Small intestine (tissue), 7 donors: ENCODE measurements around the gene KIAA0319L. TPM values are rescaled to one million over a fixed set of nuclear protein-coding genes. Genes with fewer than 3 reads are reported as not detected.
"Not testable (repeated sequence)": the region's sequence is repeated elsewhere in the genome, so short reads cannot be mapped to it uniquely, and the experiment has no call there.

Experiments
- DNase-seq, 2 donors: peaks; one replicate each; pipeline versions ENCODE4 v3.0.0 to v3.0.0-alpha.2; 2013
- FAIRE-seq: peaks from 2 replicates; lab custom pipeline; 2012; peaks lifted over from hg19 to GRCh38; lab: Jason Lieb, UNC
- H3K27ac ChIP-seq, 3 donors: one replicate each; pipeline ENCODE4 v1.5.1; 2013; ENCODE audit warnings: low read length in 2 of 3, mild to moderate bottlenecking in 2 of 3, control low read depth in 1 of 3, inconsistent platforms in 1 of 3, low read depth in 1 of 3, moderate library complexity in 1 of 3
- H3K27me3 ChIP-seq, 3 donors: one replicate each; pipeline ENCODE4 v1.6.1; 2013; ENCODE audit warnings: low read length in 3 of 3, inconsistent platforms in 1 of 3; ENCODE audit not compliant: control insufficient read depth in 3 of 3, insufficient read depth in 3 of 3
- H3K36me3 ChIP-seq, 3 donors: one replicate each; pipeline ENCODE4 v1.6.1; 2013; ENCODE audit warnings: low read length in 3 of 3, inconsistent platforms in 1 of 3, low read depth in 1 of 3, mild to moderate bottlenecking in 1 of 3, moderate library complexity in 1 of 3; ENCODE audit not compliant: control insufficient read depth in 3 of 3, insufficient read depth in 2 of 3
- H3K4me1 ChIP-seq, 3 donors: one replicate each; pipeline ENCODE4 v1.6.1; 2013; ENCODE audit warnings: low read length in 2 of 3, inconsistent platforms in 1 of 3, low read depth in 1 of 3, mild to moderate bottlenecking in 1 of 3, moderate library complexity in 1 of 3; ENCODE audit not compliant: control insufficient read depth in 3 of 3, insufficient read depth in 2 of 3
- H3K4me3 ChIP-seq, 3 donors: one replicate each; pipeline ENCODE4 v1.5.1; 2013; ENCODE audit warnings: low read length in 3 of 3, control low read depth in 1 of 3, inconsistent platforms in 1 of 3, low read depth in 1 of 3, mild to moderate bottlenecking in 1 of 3, moderate library complexity in 1 of 3
- H3K9me3 ChIP-seq, 2 donors: one replicate each; pipeline ENCODE4 v1.6.1; 2013; ENCODE audit warnings: low read depth in 1 of 2, low read length in 1 of 2; ENCODE audit not compliant: control insufficient read depth in 2 of 2, insufficient read depth in 1 of 2
- WGBS, 3 donors: extraction: QIAGEN DNeasy Blood & Tissue Kit; methylation state at CpG; one replicate each; pipeline ENCODE4 v1.1.7; 2013; 5-methylcytosine and 5-hydroxymethylcytosine counted together
- polyA plus RNA-seq, 4 donors: library from polyadenylated mRNA; stranded (reverse) in 3 of 4; unstranded in 1 of 4; fragments of 200-250 nt in 3 of 4; fragments of 120-200 nt in 1 of 4; gene quantifications; one replicate each; pipeline versions ENCODE4 v1.2.1 to v1.2.3, GENCODE V29; 2013
- donor health status: healthy with polysubstance abuse.
- donor health status: control.
- donor health status: control.
- donor health status: Bipolar disorder and iron deficiency.
- donor health status: healthy.

The KIAA0319L gene
- polyA plus RNA-seq, 4 donors: 14.1 to 66.4 (median 21.9) TPM

DNA sequence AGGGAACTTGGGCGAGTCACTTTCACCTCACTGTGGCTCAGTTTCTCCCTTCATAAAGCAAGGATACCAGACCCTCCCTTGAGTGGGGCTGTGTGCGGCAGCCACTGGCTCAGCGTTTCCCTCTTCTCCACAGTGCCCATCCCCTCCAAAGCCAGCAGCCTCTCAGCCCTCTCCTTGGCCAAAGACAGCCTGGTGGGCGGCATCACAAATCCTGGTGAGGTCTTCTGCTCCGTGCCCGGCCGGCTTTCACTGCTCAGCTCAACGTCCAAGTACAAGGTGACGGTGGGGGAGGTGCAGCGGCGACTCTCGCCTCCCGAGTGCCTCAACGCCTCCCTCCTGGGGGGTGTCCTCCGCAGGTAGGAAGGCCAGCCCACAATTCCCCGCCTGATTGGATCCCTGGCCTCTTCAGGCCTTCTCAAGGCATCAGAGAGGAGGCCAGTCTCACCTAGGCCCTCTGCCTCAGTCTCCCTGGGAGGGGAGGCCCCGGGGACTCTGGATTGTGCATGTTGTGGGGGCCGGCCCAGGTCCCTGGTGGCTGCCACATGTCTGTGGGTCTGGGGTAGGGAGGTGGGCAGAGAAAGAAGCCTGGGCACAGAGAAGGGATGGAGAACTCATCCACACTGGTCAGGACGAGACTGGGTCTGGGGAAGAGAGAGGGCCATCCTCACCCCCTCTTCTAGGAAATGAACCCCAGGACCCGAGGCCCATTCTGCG lies 31.2 kb upstream of the KIAA0319L start:
- Histone ChIP-seq H3K4me1 (peaks cover 0 to 8% (median 0%) of the 10 kb centered on the region in 3 donors), H3K4me3 (no peak overlapping the region), H3K27ac (no peak overlapping the region), H3K9me3 (no peaks in the 10 kb centered on the region), H3K27me3 (no peaks in the 10 kb centered on the region), H3K36me3 (peaks cover 0 to 10% (median 0%) of the 10 kb centered on the region in 3 donors)
- no peak for DNase-seq
- WGBS, 3 donors: 80 to 93% (median 91%) methylated on average over 21 of the region's 21 CpGs
- no peak for FAIRE-seq

DNA sequence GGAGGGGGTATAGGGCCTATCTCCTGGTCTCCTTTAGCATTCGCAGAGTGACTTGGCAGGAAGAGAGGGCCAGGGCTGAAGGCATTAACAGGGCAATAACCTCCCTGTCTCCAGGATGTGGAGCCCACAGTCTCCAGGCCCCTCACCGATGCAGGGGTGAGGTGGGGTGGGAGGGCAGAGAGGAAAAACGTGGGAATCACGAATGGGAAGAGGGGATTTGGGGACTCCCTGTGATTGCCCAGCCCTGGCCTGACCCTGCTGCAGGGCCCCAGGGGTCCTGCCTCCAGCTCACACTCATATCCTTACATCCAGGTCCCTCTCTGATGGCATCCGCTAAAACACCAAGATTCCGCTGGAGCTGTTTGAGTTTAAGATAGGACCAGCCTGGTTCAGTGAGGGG lies 30.5 kb upstream of the KIAA0319L start:
- Histone ChIP-seq H3K36me3 (peaks cover 0 to 10% (median 0%) of the 10 kb centered on the region in 3 donors), H3K4me1 (peaks cover 0 to 4% (median 0%) of the 10 kb centered on the region in 3 donors), H3K9me3 (no peaks in the 10 kb centered on the region), H3K27ac (no peak overlapping the region), H3K27me3 (no peaks in the 10 kb centered on the region), H3K4me3 (no peak overlapping the region)
- DNase-seq: no peak
- FAIRE-seq: no peak
- WGBS, 3 donors: 83 to 87% (median 84%) methylated on average over 6 of the region's 6 CpGs

DNA sequence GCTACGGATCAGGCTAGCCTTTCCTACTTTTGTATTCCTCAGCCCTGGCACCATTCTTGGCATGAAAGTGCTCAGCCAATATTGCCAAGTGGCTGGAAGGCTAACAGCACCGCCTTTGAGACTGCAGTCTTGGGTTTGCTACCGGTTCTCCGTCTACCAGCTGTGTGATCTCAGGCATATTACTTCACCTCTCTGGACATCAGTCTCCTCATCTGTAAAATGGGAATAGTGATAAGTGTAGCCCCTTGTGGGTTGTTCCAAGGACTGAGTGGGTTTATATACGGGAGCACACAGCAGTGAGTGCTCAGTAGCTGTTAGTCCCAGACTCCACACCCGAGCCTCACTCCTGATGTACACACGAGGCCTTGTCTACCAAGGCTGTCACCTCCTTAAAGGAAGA lies 29.6 kb upstream of the KIAA0319L start:
- no peaks in the 10 kb centered on the region for H3K27me3 ChIP-seq
- H3K36me3 ChIP-seq: peaks cover 0 to 10% (median 0%) of the 10 kb centered on the region in 3 donors
- H3K27ac ChIP-seq: no peak overlapping the region
- no peaks in the 10 kb centered on the region for H3K4me1 ChIP-seq
- WGBS, 3 donors: 90 to 91% (median 91%) methylated on average over 7 of the region's 7 CpGs
- no peaks in the 10 kb centered on the region for H3K9me3 ChIP-seq
- FAIRE-seq (no peak), DNase-seq (no peak)
- no peak overlapping the region for H3K4me3 ChIP-seq

DNA sequence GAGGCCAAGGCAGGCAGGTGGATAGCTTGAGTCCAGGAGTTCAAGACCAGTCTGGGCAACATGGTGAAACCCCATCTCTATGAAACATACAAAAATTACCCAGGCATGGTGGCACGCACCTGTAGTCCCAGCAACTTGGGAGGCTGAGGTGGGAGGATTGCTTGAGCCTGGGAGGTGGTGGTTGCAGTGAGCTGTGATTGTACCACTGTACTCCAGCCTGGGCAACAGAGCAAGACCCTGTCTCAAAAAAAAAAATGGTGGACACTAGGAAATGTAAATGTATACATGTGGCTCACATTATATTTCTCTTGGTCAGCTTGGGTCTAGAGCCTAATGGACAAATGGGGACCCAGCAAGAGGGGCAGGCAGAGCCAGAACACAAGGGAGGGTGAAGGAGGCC lies 28.6 kb upstream of the KIAA0319L start:
- DNase-seq, H3K27me3 ChIP-seq, H3K36me3 ChIP-seq, H3K9me3 ChIP-seq, FAIRE-seq, H3K4me3 ChIP-seq, H3K27ac ChIP-seq, H3K4me1 ChIP-seq: not testable (repeated sequence)
- WGBS, 3 donors: 91 to 98% (median 95%) methylated on average over 1 of the region's 1 CpG

DNA sequence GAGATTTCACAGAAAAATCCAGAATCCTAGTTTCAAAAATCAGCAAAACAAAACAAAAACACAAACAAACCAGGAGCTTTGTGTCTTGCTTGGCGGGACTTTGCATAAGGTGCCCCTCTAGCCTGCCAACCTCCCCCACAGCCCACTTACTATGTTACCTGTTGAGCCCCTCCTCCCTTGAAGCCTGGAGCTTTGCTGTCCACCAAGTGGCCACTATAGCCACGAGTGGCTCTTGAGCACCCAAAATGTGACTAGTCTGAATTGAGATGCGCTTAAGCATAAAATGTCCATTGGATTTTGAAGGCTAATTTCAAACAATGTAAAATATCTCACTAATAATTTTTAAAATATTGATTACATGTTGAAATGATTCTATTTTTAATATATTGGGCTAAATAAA lies 28.1 kb upstream of the KIAA0319L start:
- Histone ChIP-seq H3K4me3 (no peak overlapping the region), H3K27me3 (no peaks in the 10 kb centered on the region), H3K27ac (no peak overlapping the region), H3K9me3 (no peaks in the 10 kb centered on the region), H3K4me1 (no peaks in the 10 kb centered on the region), H3K36me3 (peaks cover 0 to 3% (median 0%) of the 10 kb centered on the region in 3 donors)
- 88 to 91% (median 91%) methylated on average over 3 of the region's 3 CpGs for WGBS, 3 donors
- FAIRE-seq: no peak
- DNase-seq: no peak

DNA sequence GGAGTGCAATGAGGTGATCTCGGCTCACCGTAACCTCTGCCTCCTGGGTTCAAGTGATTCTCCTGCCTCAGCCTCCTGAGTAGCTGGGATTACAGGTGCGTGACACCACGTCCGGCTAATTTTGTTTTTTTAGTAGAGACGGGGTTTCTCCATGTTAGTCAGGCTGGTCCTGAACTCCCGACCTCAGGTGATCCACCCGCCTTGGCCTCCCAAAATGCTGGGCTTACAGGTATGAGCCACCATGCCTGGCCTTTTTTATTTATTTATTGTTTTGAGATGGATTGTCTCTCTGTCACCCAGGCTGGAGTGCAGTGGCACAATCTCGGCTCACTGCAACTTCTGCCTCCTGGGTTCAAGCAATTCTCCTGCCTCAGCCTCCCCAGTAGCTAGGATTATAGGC lies 24.4 kb upstream of the KIAA0319L start:
- H3K4me3 ChIP-seq, H3K27ac ChIP-seq, DNase-seq, FAIRE-seq, H3K4me1 ChIP-seq, H3K36me3 ChIP-seq, H3K9me3 ChIP-seq: not testable (repeated sequence)
- H3K27me3 ChIP-seq: peaks cover 0 to 20% (median 0%) of the 10 kb centered on the region in 3 donors
- WGBS, 3 donors: 88 to 91% (median 89%) methylated on average over 9 of the region's 9 CpGs

DNA sequence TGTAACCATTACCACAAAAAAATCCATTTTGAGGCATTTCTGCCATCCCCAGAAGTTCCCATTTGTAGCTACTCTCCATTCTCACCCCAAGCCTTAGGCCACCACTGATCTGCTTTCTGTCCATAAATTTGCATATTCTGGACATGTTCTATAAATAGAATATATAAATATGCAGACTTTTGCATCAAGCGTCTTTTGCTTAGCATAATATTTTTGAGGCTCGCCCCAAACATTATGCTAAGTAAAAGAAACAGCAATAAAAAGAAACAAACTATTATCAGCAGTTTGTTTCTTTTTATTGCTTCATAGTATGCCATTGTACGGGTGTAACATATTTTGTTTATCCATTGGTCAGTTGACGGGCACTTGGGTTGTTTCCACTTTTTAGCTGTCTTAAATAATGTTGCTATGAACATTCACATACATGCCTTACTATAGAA lies 23.8 kb upstream of the KIAA0319L start:
- no peaks in the 10 kb centered on the region for H3K9me3 ChIP-seq
- H3K4me3 ChIP-seq: no peak overlapping the region
- WGBS, 3 donors: 59 to 64% (median 61%) methylated on average over 4 of the region's 4 CpGs
- H3K36me3 ChIP-seq: no peaks in the 10 kb centered on the region
- peaks cover 0 to 27% (median 0%) of the 10 kb centered on the region in 3 donors for H3K27me3 ChIP-seq
- H3K4me1 ChIP-seq: peaks cover 0 to 15% (median 2%) of the 10 kb centered on the region in 3 donors
- no peak overlapping the region for H3K27ac ChIP-seq
- DNase-seq: no peak
- FAIRE-seq: no peak

DNA sequence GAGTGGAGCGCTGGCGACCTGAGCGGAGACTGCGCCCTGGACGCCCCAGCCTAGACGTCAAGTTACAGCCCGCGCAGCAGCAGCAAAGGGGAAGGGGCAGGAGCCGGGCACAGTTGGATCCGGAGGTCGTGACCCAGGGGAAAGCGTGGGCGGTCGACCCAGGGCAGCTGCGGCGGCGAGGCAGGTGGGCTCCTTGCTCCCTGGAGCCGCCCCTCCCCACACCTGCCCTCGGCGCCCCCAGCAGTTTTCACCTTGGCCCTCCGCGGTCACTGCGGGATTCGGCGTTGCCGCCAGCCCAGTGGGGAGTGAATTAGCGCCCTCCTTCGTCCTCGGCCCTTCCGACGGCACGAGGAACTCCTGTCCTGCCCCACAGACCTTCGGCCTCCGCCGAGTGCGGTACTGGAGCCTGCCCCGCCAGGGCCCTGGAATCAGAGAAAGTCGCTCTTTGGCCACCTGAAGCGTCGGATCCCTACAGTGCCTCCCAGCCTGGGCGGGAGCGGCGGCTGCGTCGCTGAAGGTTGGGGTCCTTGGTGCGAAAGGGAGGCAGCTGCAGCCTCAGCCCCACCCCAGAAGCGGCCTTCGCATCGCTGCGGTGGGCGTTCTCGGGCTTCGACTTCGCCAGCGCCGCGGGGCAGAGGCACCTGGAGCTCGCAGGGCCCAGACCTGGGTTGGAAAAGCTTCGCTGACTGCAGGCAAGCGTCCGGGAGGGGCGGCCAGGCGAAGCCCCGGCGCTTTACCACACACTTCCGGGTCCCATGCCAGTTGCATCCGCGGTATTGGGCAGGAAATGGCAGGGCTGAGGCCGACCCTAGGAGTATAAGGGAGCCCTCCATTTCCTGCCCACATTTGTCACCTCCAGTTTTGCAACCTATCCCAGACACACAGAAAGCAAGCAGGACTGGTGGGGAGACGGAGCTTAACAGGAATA lies 20.1 kb upstream of the KIAA0319L start:
- Histone ChIP-seq H3K27me3 (peaks cover 0 to 56% (median 9%) of the 10 kb centered on the region in 3 donors), H3K4me3 (peak overlapping the region; percentile 25 to 43 (median 30)), H3K9me3 (no peaks in the 10 kb centered on the region), H3K4me1 (peaks cover 0 to 32% (median 2%) of the 10 kb centered on the region in 3 donors), H3K36me3 (no peaks in the 10 kb centered on the region), H3K27ac (no peak overlapping the region)
- DNase-seq (peak; percentile 58 to 78), FAIRE-seq (no peak)
- 9 to 18% (median 13%) methylated on average over 54 to 70 of the region's 70 CpGs for WGBS, 3 donors
